HG03097 (cell line): Measurements from ENCODE around the gene PDHX.

Source experiments
- ATAC-seq: cut with Tn5 transposase; IDR thresholded peaks from one replicate; pipeline ENCODE4 v1.9.1; 2021; ENCODE audit not compliant: unreplicated experiment, low FRiP score

Gene PDHX

DNA sequence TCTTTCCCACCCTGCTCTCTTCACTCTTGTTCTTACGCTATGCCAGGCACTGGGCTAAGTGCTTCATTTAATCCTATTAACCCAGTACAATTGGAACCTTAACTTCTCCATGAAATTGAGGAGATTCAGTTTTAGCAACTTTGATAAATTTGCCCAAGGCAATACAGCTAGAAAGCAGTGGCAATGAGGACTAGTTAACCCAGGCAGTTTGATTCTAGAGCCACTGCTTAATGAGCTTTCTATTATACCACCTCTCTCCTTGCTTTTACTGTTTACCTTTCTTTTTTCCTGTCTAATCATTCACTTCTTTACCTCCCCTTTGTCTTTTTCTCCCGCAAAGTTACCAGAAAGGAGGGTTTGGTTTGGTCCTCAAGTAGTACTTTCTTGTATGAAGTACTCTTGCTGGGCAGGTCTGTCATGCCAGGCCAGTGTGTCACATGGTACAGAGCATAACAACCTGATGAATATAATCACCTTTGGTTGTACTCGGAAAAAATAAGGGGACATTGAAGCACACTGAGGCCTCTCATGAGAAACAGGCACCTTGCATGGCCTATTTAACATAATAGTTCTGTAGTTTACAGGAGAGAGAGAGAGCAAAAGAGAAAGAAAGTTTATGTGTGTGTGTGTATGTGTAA lies 70.6 kb downstream of the PDHX start:
- ATAC-seq, result no peak

DNA sequence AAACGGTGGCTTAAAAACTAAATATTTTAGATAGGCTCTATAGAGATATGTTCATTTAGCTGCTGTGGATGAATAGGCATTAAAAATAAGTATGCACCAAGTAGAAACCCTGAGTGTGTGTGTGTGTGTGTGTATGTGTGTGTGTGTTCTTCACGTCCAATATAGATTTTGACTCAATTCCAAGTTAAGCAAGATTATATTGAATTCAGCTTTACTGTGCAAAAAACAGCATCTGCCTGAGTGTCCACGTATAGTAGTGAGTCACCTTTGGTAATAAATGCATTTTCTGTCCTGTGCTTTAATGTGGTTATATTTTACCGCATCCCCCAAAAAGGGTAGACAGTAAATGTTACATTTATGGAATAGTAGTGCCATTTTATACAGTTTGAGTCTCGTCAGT lies 71.2 kb downstream of the PDHX start:
- no peak for ATAC-seq

DNA sequence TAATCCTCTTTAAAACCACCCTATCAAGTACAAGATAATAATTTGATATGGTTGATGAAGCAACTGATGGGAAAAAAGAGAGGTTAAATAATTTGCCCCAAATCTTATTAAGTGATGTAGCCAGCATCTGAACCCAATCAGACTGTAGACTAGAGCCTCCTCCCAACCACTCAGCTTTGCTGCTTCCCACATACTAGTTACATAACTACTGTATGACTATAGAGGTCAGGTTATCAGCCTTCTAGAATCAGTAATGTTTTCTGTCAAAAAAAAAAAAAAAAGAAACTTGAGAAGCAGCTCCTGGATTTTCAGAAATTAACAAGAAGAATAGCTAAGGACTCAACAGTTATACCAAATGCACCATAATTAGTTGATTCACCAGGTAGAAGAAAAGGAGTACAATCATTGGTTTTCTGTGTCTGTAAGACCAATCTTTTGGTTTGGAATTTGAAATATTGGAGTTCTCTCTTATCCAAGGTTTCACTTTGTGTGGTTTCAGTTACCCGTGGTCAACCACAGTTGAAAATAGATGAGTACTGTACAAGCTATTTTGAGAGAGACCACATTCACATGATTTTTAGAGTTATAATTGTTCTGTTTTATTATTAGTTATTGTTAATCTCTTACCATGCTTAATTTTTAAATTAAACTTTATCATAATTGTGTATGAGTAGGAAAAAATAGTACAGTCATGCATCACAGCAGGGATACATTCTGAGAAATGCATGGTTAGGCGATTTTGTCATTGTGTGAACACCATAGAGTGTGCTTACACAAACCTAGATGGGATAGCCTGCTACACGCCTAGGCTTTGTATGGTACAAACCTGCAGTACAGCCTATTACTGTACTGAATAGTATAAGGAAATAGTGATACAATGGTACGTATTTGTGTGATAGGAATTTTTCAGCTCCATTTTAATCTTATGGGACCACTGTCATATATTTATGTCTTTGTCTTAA lies 72.2 kb downstream of the PDHX start:
- ATAC-seq, result no peak

DNA sequence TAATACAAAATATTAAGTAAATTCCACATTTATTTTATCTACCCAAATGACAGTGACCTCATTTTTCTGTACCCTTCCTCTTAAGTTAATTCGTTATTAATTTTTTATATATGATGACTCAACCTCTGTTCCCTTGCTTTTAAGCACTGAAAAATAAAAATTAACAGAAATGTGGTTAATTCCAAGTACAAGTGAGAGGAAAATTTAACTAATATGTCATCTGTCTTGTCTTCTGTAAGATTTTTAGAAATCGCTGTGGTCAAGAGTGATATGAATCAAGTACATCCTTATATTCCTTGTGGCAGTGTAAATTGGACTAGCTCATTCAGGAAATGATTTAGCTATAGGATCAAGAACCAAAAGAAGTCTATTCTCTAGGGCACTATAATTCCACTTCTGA lies 74.5 kb downstream of the PDHX start:
- ATAC-seq, result no peak

DNA sequence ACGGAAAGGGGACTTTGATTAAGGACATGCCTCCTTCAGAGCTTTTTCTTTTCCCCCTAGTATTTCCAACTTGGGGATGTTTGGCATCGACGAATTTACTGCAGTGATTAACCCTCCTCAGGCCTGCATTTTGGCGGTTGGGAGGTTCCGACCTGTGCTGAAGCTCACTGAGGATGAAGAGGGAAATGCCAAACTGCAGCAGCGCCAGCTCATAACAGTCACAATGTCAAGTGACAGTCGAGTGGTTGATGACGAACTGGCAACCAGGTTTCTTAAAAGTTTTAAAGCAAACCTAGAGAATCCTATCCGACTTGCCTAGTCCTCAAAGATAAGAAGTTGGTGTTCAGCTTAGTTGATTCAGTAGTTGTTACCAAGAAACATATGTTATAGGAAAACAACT lies 78.4 kb downstream of the PDHX start:
- no peak for ATAC-seq

DNA sequence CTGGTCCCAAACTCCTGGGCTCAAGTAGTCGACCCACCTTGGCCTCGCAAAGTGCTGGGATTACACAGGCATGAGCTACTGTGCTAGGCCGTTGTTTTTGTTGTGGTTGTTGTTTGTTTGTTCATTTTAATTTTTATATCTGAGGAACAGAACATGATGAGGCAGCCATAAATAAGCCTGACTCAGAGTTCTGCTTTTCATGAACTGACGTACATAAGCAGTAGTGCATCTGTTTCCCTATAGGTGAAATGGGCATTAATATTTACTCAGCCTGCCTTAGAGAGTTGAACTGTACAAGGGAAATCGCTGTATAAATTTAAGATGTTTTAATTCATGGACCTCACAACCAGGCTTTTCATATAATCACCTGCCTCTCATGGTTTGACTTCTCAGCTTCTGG lies 80.5 kb downstream of the PDHX start:
- ATAC-seq, result no peak

GRCh38 chr11:34997952-34998528 lies 81.6 kb downstream of the PDHX start:
- no peak for ATAC-seq

DNA sequence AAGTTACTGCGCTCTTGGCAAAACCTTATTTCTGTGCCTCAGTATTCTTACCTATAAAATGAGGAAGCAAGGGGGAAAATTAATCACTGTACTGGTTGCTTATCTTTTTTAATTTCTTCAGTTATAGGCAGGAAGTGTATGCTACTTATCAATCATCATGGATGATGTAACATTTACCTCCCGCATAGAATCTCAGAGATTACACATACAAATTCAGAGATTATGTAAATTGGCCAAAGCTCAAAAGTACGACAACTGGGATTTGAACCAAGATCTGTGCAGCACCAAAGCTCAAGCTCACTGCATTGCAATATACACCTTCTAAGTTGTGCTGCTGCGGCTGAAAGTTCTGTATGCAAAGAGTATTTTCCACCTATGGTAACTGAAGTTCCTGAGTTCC lies 83.0 kb downstream of the PDHX start:
- no peak for ATAC-seq

GRCh38 chr11:35003186-35003585 lies 86.8 kb downstream of the PDHX start:
- ATAC-seq, result no peak

GRCh38 chr11:35003658-35004057 lies 87.2 kb downstream of the PDHX start:
- no peak for ATAC-seq

DNA sequence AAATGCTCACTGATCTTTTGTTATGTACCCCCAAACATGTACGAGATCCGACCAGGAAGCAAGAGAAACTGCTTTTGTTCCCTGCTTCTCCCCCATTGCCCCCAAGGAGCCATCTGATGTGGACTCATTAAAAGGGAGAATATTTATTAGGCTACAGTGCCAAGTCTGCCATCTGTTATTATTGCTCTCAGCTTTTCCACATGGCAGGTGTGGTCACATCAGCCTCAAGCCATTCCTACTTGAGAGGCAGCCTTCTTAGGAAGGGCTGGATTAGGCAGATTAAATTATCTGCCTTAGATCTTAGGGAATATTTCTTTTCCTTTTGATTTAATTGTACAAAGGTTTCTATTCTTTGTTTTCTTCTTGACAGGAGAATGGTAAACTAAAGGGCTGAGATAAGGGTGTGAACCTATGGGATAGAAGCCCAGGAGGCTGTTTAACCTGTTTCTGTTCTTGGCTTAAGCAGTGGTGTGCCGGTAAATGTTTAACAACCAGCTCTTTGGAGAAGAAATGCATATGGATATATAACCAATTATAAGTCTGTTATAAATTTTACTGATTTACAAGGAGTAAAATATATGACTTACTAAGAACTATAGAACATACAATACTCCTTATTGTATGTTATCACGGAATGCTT lies 88.8 kb downstream of the PDHX start:
- no peak for ATAC-seq

GRCh38 chr11:35006389-35007128 lies 90.1 kb downstream of the PDHX start:
- ATAC-seq, result peak; percentile 74

GRCh38 chr11:35007277-35007676 lies 90.9 kb downstream of the PDHX start:
- ATAC-seq, result peak; percentile 42

GRCh38 chr11:35009191-35009943 lies 92.9 kb downstream of the PDHX start:
- no peak for ATAC-seq

GRCh38 chr11:35009944-35010342 lies 93.5 kb downstream of the PDHX start:
- no peak for ATAC-seq

DNA sequence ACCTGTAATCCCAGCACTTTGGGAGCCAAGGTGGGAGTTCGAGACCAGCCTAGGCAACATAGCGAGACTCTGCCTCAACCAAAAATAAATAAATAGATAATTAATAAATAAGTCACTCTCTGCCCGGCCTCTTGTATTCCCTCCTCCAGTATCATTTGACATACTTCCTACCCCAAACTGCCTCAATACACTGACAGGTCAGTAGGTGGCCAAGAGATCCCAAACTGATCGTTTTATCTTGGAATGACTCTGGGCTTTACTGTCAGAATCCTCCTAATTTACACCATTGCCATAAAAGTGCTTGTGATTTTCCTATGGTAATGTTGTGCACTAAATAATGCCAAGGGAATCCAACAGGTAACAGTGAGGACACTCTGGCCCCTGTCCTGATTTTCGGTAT lies 94.2 kb downstream of the PDHX start:
- ATAC-seq, result no peak

DNA sequence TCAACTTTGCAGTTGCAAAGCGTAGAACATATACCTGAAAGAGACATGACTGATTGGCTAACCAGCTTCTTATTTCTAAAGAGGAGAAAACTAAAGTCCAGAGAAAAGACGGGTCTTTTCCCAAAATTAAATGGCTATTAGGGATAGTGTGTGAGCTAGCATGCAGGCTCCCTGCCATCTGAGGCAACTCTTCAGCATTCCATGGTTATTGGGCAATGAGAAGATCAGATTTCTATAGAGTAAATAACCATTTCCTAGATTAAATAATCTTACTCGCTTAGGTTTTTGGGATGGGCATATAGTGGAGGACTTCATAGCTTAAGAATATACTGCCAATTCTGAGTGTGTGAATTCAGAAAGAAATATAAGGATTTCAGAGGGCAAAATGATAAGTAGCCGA lies 95.0 kb downstream of the PDHX start:
- ATAC-seq, result no peak

DNA sequence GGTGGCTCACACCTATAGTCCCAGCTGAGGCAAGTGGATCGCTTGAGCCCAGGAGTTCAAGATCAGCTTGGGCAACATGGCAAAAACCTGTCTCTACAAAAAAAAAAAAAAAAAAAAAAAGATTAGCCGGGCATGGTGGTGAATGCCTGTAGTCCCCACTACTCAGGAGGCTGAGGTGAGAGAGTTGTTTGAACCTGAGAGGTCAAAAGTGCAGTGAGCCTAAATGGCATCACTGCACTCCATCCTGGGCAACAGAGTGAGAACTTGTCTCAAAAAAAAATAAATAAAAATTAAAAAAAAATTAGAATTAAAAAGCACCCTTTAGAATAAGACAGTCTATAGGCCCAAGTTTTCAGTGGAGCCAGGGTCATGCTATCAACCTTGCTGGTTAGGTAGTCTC lies 95.5 kb downstream of the PDHX start:
- peak; percentile 14 for ATAC-seq

DNA sequence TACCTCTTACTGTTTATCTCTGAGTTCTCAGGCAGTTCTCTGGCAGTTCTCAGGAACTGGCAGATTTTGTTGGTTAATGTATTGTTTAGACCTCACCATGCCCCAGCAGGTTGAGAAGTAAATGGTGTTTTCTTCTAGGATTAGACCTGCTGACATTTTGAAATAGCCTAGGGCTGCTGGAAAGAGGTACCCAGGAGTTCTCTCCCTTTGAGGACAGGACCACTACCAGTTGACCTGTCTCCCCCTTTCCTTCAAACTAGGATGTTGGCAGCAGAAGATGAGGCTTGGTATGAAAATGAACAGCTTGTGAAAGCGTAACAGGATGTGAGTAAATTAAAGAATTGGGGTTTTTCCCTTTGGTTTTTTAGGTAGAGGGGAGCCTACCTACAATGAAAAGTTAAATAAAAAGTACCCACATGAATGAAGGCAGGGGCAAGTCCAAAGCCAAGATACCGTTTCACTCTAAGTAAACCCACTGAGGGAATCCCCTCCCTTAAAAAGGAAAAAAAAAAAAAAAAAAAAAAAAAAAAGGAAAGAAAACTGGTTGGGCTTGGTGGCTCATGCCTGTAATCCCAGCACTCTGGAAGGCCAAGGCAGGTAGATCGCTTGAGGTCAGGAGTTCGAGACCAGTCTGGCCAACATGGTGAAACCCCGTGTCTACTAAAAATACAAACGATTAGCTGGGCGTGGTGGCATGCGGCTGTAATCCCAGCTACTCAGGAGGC lies 96.2 kb downstream of the PDHX start:
- peak; percentile 55 for ATAC-seq
